Stomach smooth muscle (tissue), 2 donors: Measurements from ENCODE around the gene WDR87.
A peak's percentile ranks its signal among the peaks of the same experiment; 100 is the strongest.

Experiments used
- H3K27ac ChIP-seq: one replicate; pipeline ENCODE4 v1.7.0; 2013; ENCODE audit warnings: mild to moderate bottlenecking, low read length, inconsistent platforms
- H3K27me3 ChIP-seq, 2 donors: one replicate each; pipeline ENCODE4 v1.7.0; 2013; ENCODE audit warnings: low read length in 2 of 2; ENCODE audit not compliant: insufficient read depth in 2 of 2, control insufficient read depth in 1 of 2
- H3K36me3 ChIP-seq, 2 donors: one replicate each; pipeline ENCODE4 v1.7.0; 2013; ENCODE audit warnings: low read length in 2 of 2; ENCODE audit not compliant: control insufficient read depth in 2 of 2, insufficient read depth in 2 of 2
- H3K4me1 ChIP-seq: one replicate; pipeline ENCODE4 v1.7.0; 2013; ENCODE audit warnings: low read length; ENCODE audit not compliant: control insufficient read depth, insufficient read depth
- H3K4me3 ChIP-seq, 2 donors: one replicate each; pipeline ENCODE4 v1.7.0; 2013; ENCODE audit warnings: low read length in 2 of 2
- H3K9ac ChIP-seq, 2 donors: one replicate each; pipeline ENCODE4 v1.7.0; 2013; ENCODE audit warnings: low read length in 2 of 2, mild to moderate bottlenecking in 1 of 2
- H3K9me3 ChIP-seq, 2 donors: one replicate each; pipeline ENCODE4 v1.7.0; 2013; ENCODE audit warnings: low read length in 2 of 2; ENCODE audit not compliant: control insufficient read depth in 2 of 2
- donor health status: healthy.
- donor health status: Pancreatic carcinoma.

Gene WDR87

GRCh38 chr19:37905946-37906868 is at the start of gene WDR87:
Gene WDR87, minus strand, starts transcription at chr19:37906594. Its CDS starts 8,355 bp downstream, at chr19:37898239.
- Histone ChIP-seq H3K9me3 (no peaks in the 10 kb centered on the region), H3K4me3 (peak within 1 kb of the TSS; percentile 86 to 87), H3K27me3 (no peaks in the 10 kb centered on the region), H3K4me1 (peaks cover 14% of the 10 kb centered on the region), H3K36me3 (no peaks in the 10 kb centered on the region), H3K27ac (no peak within 1 kb of the TSS), H3K9ac (peak within 1 kb of the TSS; percentile 64 to 68)

GRCh38 chr19:37955986-37956385 is 49.6 kb upstream of the WDR87 start:
- H3K9me3 ChIP-seq: peaks cover 0 to 4% of the 10 kb centered on the region in 2 donors
- H3K4me1 ChIP-seq: no peaks in the 10 kb centered on the region
- no peaks in the 10 kb centered on the region for H3K27me3 ChIP-seq
- H3K4me3 ChIP-seq: no peak overlapping the region
- no peaks in the 10 kb centered on the region for H3K36me3 ChIP-seq
- no peak overlapping the region for H3K27ac ChIP-seq
- no peak overlapping the region for H3K9ac ChIP-seq

GRCh38 chr19:37954421-37954874 is 48.1 kb upstream of the WDR87 start:
- Histone ChIP-seq H3K4me1 (no peaks in the 10 kb centered on the region), H3K9me3 (peaks cover 0 to 4% of the 10 kb centered on the region in 2 donors), H3K27me3 (no peaks in the 10 kb centered on the region), H3K27ac (no peak overlapping the region), H3K36me3 (no peaks in the 10 kb centered on the region), H3K4me3 (no peak overlapping the region), H3K9ac (no peak overlapping the region)

- Histone ChIP-seq H3K9me3 (peaks cover 0 to 4% of the 10 kb centered on the region in 2 donors), H3K36me3 (no peaks in the 10 kb centered on the region), H3K4me3 (no peak overlapping the region), H3K27ac (no peak overlapping the region), H3K4me1 (no peaks in the 10 kb centered on the region), H3K27me3 (no peaks in the 10 kb centered on the region), H3K9ac (no peak overlapping the region)
Observed at GRCh38 chr19:37953918-37954303, 47.5 kb upstream of the WDR87 start.

- Histone ChIP-seq H3K9ac (no peak overlapping the region), H3K4me3 (no peak overlapping the region), H3K9me3 (peaks cover 0 to 4% of the 10 kb centered on the region in 2 donors), H3K27me3 (no peaks in the 10 kb centered on the region), H3K27ac (no peak overlapping the region), H3K36me3 (no peaks in the 10 kb centered on the region), H3K4me1 (no peaks in the 10 kb centered on the region)
Observed at GRCh38 chr19:37953171-37953917, 47.0 kb upstream of the WDR87 start.

- Histone ChIP-seq H3K4me1 (no peaks in the 10 kb centered on the region), H3K36me3 (no peaks in the 10 kb centered on the region), H3K4me3 (no peak overlapping the region), H3K27ac (no peak overlapping the region), H3K9ac (no peak overlapping the region), H3K27me3 (no peaks in the 10 kb centered on the region), H3K9me3 (no peaks in the 10 kb centered on the region)
Observed at GRCh38 chr19:37951816-37952210, 45.4 kb upstream of the WDR87 start.

GRCh38 chr19:37950471-37951175 is 44.2 kb upstream of the WDR87 start:
- no peaks in the 10 kb centered on the region for H3K4me1 ChIP-seq
- no peak overlapping the region for H3K9ac ChIP-seq
- H3K27ac ChIP-seq: no peak overlapping the region
- H3K9me3 ChIP-seq: no peaks in the 10 kb centered on the region
- H3K36me3 ChIP-seq: no peaks in the 10 kb centered on the region
- H3K27me3 ChIP-seq: no peaks in the 10 kb centered on the region
- H3K4me3 ChIP-seq: no peak overlapping the region

GRCh38 chr19:37948362-37948761 is 42.0 kb upstream of the WDR87 start:
- no peaks in the 10 kb centered on the region for H3K36me3 ChIP-seq
- H3K4me3 ChIP-seq: no peak overlapping the region
- H3K4me1 ChIP-seq: no peaks in the 10 kb centered on the region
- H3K9me3 ChIP-seq: no peaks in the 10 kb centered on the region
- H3K27ac ChIP-seq: no peak overlapping the region
- no peak overlapping the region for H3K9ac ChIP-seq
- H3K27me3 ChIP-seq: no peaks in the 10 kb centered on the region

- H3K4me1 ChIP-seq: no peaks in the 10 kb centered on the region
- no peaks in the 10 kb centered on the region for H3K9me3 ChIP-seq
- no peak overlapping the region for H3K27ac ChIP-seq
- no peak overlapping the region for H3K4me3 ChIP-seq
- no peak overlapping the region for H3K9ac ChIP-seq
- H3K36me3 ChIP-seq: no peaks in the 10 kb centered on the region
- H3K27me3 ChIP-seq: no peaks in the 10 kb centered on the region
Observed at GRCh38 chr19:37947778-37948177, 41.4 kb upstream of the WDR87 start.

GRCh38 chr19:37946132-37946531 is 39.7 kb upstream of the WDR87 start:
- Histone ChIP-seq H3K4me3 (no peak overlapping the region), H3K9me3 (no peaks in the 10 kb centered on the region), H3K36me3 (no peaks in the 10 kb centered on the region), H3K27ac (no peak overlapping the region), H3K27me3 (no peaks in the 10 kb centered on the region), H3K4me1 (no peaks in the 10 kb centered on the region), H3K9ac (no peak overlapping the region)
